HL-60 (cell line): Measurements from ENCODE around the gene DAD1.

Source experiments
- DNase-seq, 2 experiments: peaks; one replicate each; pipeline ENCODE4 v3.0.0-alpha.2; 2010 to 2020; ENCODE audit warnings: low read depth in 1 of 2, low spot score in 1 of 2
- H3K27ac ChIP-seq: fragments of 250-450 bp; sonication (Bioruptor Pico); replicated peaks from 2 replicates; pipeline ENCODE4 v1.5.1; 2020; ENCODE audit warnings: mild to moderate bottlenecking, moderate library complexity
- H3K27me3 ChIP-seq: fragments of 250-450 bp; sonication (Bioruptor Pico); 2 replicates; pipeline ENCODE4 v1.5.1; 2021; ENCODE audit warnings: mild to moderate bottlenecking, moderate library complexity; ENCODE audit not compliant: insufficient read depth, poor library complexity, severe bottlenecking
- H3K4me3 ChIP-seq: replicated peaks from 2 replicates; pipeline ENCODE4 v1.5.1; 2011; ENCODE audit warnings: mild to moderate bottlenecking, control low read depth, low read length; ENCODE audit not compliant: insufficient read depth
- CTCF ChIP-seq: IDR thresholded peaks from one replicate; pipeline ENCODE4 v1.5.1; 2011; ENCODE audit warnings: low read length, control low read depth, inconsistent platforms; ENCODE audit not compliant: insufficient read depth
- GABPA ChIP-seq: IDR thresholded peaks from 2 replicates; pipeline ENCODE4 v1.6.1; 2012; ENCODE audit warnings: low read depth
- POLR2AphosphoS5 ChIP-seq: IDR thresholded peaks from 2 replicates; pipeline ENCODE4 v1.6.1; 2012; ENCODE audit warnings: low read depth
- REST ChIP-seq: IDR thresholded peaks from 2 replicates; pipeline ENCODE4 v1.6.1; 2012; ENCODE audit warnings: low read depth; ENCODE audit not compliant: insufficient replicate concordance
- SPI1 ChIP-seq: IDR thresholded peaks from 2 replicates; pipeline ENCODE4 v1.6.1; 2012; ENCODE audit warnings: low read depth, mild to moderate bottlenecking, borderline replicate concordance

DAD1 gene

GRCh38 chr14:22561661-22562579 is 27.1 kb downstream of the DAD1 start:
- no peak overlapping the region for H3K4me3 ChIP-seq
- peak overlapping the region; percentile 56 for H3K27ac ChIP-seq
- H3K27me3 ChIP-seq: no peaks in the 10 kb centered on the region
- peak; percentile 52; the same call in 1 of the 2 replicates for TF ChIP-seq POLR2AphosphoS5
- TF ChIP-seq CTCF: no peak
- no peak for TF ChIP-seq REST
- no peak for TF ChIP-seq GABPA
- peak in 1 of 2 experiments; percentile 49 for DNase-seq

GRCh38 chr14:22561366-22561660 is 27.7 kb downstream of the DAD1 start:
- Histone ChIP-seq H3K27ac (peak overlapping the region; percentile 56), H3K4me3 (no peak overlapping the region), H3K27me3 (no peaks in the 10 kb centered on the region)
- TF ChIP-seq SPI1 (no peak), REST (no peak), CTCF (no peak), POLR2AphosphoS5 (no peak), GABPA (no peak)
- no peak for DNase-seq

GRCh38 chr14:22560662-22561365 is 28.2 kb downstream of the DAD1 start:
- no peaks in the 10 kb centered on the region for H3K27me3 ChIP-seq
- TF ChIP-seq SPI1 (no peak), POLR2AphosphoS5 (no peak), REST (no peak), CTCF (no peak), GABPA (no peak)
- DNase-seq: no peak
- no peak overlapping the region for H3K4me3 ChIP-seq
- H3K27ac ChIP-seq: peak overlapping the region; percentile 56
